Activated T-cell treated with anti-CD3 and anti-CD28 coated beads, Interleukin-2, amount 50 U/mL, for 24 hours (primary cell): ENCODE measurements around the gene GABRA4.

ENCODE experiments used
- DNase-seq: peaks from one replicate; pipeline ENCODE4 v3.0.0-alpha.2; 2020
- H3K27ac Mint-ChIP-seq: 2 replicates; pipeline ENCODE4 v1.8.0; 2020; ENCODE audit warnings: mild to moderate bottlenecking, mixed read lengths
- H3K27me3 Mint-ChIP-seq: 2 replicates; pipeline ENCODE4 v1.8.0; 2020; ENCODE audit warnings: mixed read lengths
- H3K36me3 Mint-ChIP-seq: 2 replicates; pipeline ENCODE4 v1.8.0; 2020; ENCODE audit warnings: low read depth, mixed read lengths
- H3K4me1 Mint-ChIP-seq: 2 replicates; pipeline ENCODE4 v1.8.0; 2020; ENCODE audit warnings: low read depth, mixed read lengths
- H3K4me3 Mint-ChIP-seq: 2 replicates; pipeline ENCODE4 v1.8.0; 2020; ENCODE audit warnings: mild to moderate bottlenecking, moderate library complexity, mixed read lengths
- H3K9me3 Mint-ChIP-seq: 2 replicates; pipeline ENCODE4 v1.8.0; 2020; ENCODE audit warnings: mixed read lengths

Gene GABRA4

GRCh38 chr4:46958742-46959488 is 34.5 kb downstream of the GABRA4 start:
- Mint-ChIP-seq H3K27ac (no peak overlapping the region), H3K4me3 (no peak overlapping the region), H3K36me3 (no peaks in the 10 kb centered on the region), H3K27me3 (peaks cover 12% of the 10 kb centered on the region), H3K9me3 (no peaks in the 10 kb centered on the region), H3K4me1 (no peaks in the 10 kb centered on the region)
- no peak for DNase-seq

- no peaks in the 10 kb centered on the region for H3K9me3 Mint-ChIP-seq
- H3K27me3 Mint-ChIP-seq = peaks cover 14% of the 10 kb centered on the region
- no peak overlapping the region for H3K27ac Mint-ChIP-seq
- H3K4me3 Mint-ChIP-seq = no peak overlapping the region
- no peaks in the 10 kb centered on the region for H3K36me3 Mint-ChIP-seq
- no peak for DNase-seq
- no peaks in the 10 kb centered on the region for H3K4me1 Mint-ChIP-seq
Measured at GRCh38 chr4:46956451-46956850, 36.9 kb downstream of the GABRA4 start.

DNA sequence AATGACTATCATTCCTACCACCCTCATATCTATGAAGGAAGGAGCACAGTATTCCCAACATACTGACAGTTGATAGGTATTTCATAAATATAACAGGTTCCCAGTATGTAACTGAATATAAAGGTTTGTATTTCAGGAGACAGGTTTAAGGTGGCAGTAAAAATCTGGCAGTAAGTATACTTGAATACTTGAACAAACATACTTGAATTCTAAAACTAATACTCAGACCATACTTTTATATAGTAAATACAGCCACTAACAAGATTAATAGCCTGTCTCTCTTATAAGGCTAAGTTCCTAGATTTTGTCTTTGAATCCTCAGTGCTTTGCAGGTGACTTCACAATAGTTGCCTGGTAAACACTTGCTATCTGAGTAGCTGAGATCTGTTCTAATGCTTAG is 37.8 kb downstream of the GABRA4 start:
- Mint-ChIP-seq H3K9me3 (no peaks in the 10 kb centered on the region), H3K36me3 (no peaks in the 10 kb centered on the region), H3K27me3 (peaks cover 11% of the 10 kb centered on the region), H3K4me3 (no peak overlapping the region), H3K4me1 (no peaks in the 10 kb centered on the region), H3K27ac (no peak overlapping the region)
- no peak for DNase-seq

DNA sequence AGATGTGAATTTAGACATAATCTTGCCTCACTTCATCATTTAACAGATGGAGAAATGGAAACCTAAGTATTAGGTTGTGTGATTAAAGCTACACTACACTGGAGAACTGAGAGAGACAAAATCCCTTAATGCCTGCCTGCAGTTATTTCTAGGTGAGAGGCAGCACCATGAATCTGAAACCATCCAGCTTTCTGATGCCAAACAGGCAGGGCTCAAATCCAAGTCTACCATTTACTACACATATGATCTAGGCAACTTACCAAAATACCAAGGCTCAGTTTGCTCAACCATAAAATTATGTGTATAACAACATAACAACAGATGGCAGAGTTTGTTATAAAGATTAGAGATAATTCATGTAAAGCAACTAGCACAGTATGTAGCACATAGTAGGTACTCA is 38.7 kb downstream of the GABRA4 start:
- Mint-ChIP-seq H3K27me3 (peaks cover 11% of the 10 kb centered on the region), H3K36me3 (no peaks in the 10 kb centered on the region), H3K4me1 (no peaks in the 10 kb centered on the region), H3K4me3 (no peak overlapping the region), H3K9me3 (no peaks in the 10 kb centered on the region), H3K27ac (no peak overlapping the region)
- DNase-seq = no peak

DNA sequence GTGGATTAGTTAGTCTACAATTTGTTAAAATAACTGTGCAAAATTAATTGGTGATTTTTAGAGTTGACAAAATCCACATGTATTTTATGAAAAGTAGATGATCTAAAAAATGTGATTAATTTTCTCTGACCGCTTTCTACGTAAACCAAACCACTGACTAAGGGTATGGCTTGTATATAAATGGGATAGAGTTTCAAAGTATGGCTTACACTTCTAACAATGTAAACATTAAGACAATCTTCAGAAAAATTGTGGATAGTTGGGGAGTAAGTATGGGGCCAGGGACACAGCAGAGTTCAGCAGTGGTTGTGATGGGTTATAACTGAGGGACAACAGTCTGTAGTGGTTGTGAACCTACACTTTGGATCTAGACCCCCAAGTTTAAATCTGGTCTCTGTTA is 39.8 kb downstream of the GABRA4 start:
- no peaks in the 10 kb centered on the region for H3K4me1 Mint-ChIP-seq
- peaks cover 10% of the 10 kb centered on the region for H3K27me3 Mint-ChIP-seq
- H3K4me3 Mint-ChIP-seq = no peak overlapping the region
- no peaks in the 10 kb centered on the region for H3K9me3 Mint-ChIP-seq
- H3K36me3 Mint-ChIP-seq = no peaks in the 10 kb centered on the region
- no peak for DNase-seq
- H3K27ac Mint-ChIP-seq = no peak overlapping the region

GRCh38 chr4:46952451-46952850 is 40.9 kb downstream of the GABRA4 start:
- Mint-ChIP-seq H3K27ac (no peak overlapping the region), H3K9me3 (no peaks in the 10 kb centered on the region), H3K4me3 (no peak overlapping the region), H3K27me3 (peaks cover 9% of the 10 kb centered on the region), H3K4me1 (no peaks in the 10 kb centered on the region), H3K36me3 (no peaks in the 10 kb centered on the region)
- DNase-seq = no peak

GRCh38 chr4:46950826-46951225 is 42.6 kb downstream of the GABRA4 start:
- H3K27ac Mint-ChIP-seq = no peak overlapping the region
- H3K27me3 Mint-ChIP-seq = peaks cover 11% of the 10 kb centered on the region
- no peaks in the 10 kb centered on the region for H3K36me3 Mint-ChIP-seq
- no peaks in the 10 kb centered on the region for H3K9me3 Mint-ChIP-seq
- H3K4me1 Mint-ChIP-seq = no peaks in the 10 kb centered on the region
- DNase-seq = no peak
- H3K4me3 Mint-ChIP-seq = no peak overlapping the region

DNA sequence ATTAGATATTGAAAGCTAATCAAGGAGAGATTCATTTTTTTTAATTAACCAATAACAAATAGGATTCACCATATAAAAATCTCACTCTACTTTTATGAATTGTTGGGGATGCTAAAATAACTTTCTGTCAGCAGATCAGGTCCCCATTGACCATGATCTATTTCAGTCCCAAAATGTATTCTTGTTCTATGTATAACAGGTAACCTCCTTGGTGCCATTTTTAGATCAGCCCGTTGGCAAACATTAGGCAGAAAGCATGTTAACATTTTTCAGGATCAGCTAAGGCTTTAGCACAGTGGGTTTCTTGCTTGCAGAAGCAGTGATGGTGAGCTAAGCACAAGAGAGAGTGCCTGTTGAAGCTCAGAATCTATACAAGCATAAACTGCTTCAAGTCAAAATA is 43.6 kb downstream of the GABRA4 start:
- H3K27ac Mint-ChIP-seq = no peak overlapping the region
- H3K9me3 Mint-ChIP-seq = no peaks in the 10 kb centered on the region
- H3K36me3 Mint-ChIP-seq = no peaks in the 10 kb centered on the region
- no peak overlapping the region for H3K4me3 Mint-ChIP-seq
- H3K4me1 Mint-ChIP-seq = no peaks in the 10 kb centered on the region
- H3K27me3 Mint-ChIP-seq = peaks cover 11% of the 10 kb centered on the region
- no peak for DNase-seq

DNA sequence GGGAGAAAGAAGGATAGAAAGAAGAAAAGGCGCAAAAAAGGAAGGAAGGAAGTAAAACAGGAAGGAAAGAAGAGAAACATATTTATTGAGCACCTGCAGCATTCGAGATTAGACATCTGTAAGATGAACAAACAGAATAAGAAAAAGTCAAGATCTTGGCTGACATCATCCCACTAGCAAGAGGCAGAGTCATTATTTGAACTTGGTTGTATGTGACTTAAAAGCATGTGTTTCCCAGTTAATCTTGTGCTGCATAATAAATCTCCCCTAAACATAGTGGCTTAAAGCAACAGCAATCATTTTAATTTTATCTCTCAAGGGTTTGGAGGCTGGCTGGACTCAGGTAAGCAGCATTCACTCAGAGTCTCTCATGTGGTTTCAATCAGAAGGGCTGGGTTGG is 45.8 kb downstream of the GABRA4 start:
- H3K9me3 Mint-ChIP-seq = no peaks in the 10 kb centered on the region
- peaks cover 3% of the 10 kb centered on the region for H3K27me3 Mint-ChIP-seq
- H3K36me3 Mint-ChIP-seq = no peaks in the 10 kb centered on the region
- no peaks in the 10 kb centered on the region for H3K4me1 Mint-ChIP-seq
- DNase-seq = no peak
- no peak overlapping the region for H3K27ac Mint-ChIP-seq
- no peak overlapping the region for H3K4me3 Mint-ChIP-seq

GRCh38 chr4:46946919-46947536 is 46.4 kb downstream of the GABRA4 start:
- Mint-ChIP-seq H3K4me1 (no peaks in the 10 kb centered on the region), H3K27ac (no peak overlapping the region), H3K4me3 (no peak overlapping the region), H3K27me3 (peaks cover 3% of the 10 kb centered on the region), H3K36me3 (no peaks in the 10 kb centered on the region), H3K9me3 (no peaks in the 10 kb centered on the region)
- no peak for DNase-seq

DNA sequence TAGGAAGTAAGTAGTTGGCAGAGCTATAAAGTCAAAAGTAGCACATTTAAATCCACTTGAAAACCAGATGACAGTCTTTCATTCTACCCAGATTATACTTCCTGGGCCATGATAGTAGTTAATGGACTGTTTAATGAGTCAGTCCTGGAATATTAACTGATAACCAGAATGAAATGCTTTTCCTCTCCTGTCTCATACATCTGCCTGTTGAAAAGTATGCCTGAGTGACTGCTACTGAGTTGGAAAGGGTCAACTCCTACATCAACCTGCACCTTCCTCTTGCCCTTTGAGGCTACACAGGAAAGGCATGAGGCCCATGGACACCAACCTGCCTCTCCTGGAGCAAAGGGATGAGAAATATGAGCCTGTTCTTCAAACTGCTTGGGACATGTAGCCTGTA is 48.3 kb downstream of the GABRA4 start:
- H3K27ac Mint-ChIP-seq = no peak overlapping the region
- peaks cover 3% of the 10 kb centered on the region for H3K27me3 Mint-ChIP-seq
- no peaks in the 10 kb centered on the region for H3K36me3 Mint-ChIP-seq
- no peak for DNase-seq
- H3K4me1 Mint-ChIP-seq = no peaks in the 10 kb centered on the region
- H3K9me3 Mint-ChIP-seq = no peaks in the 10 kb centered on the region
- no peak overlapping the region for H3K4me3 Mint-ChIP-seq

- Mint-ChIP-seq H3K4me1 (no peaks in the 10 kb centered on the region), H3K4me3 (no peak overlapping the region), H3K27ac (no peak overlapping the region), H3K36me3 (no peaks in the 10 kb centered on the region), H3K9me3 (no peaks in the 10 kb centered on the region), H3K27me3 (peaks cover 3% of the 10 kb centered on the region)
- no peak for DNase-seq
Measured at GRCh38 chr4:46944345-46944744, 49.0 kb downstream of the GABRA4 start.

- Mint-ChIP-seq H3K9me3 (no peaks in the 10 kb centered on the region), H3K27ac (no peak overlapping the region), H3K36me3 (no peaks in the 10 kb centered on the region), H3K27me3 (peaks cover 2% of the 10 kb centered on the region), H3K4me3 (no peak overlapping the region), H3K4me1 (no peaks in the 10 kb centered on the region)
- DNase-seq = no peak
Measured at GRCh38 chr4:46937493-46937892, 55.9 kb downstream of the GABRA4 start.

- DNase-seq = no peak
- Mint-ChIP-seq H3K9me3 (no peaks in the 10 kb centered on the region), H3K27ac (no peak overlapping the region), H3K27me3 (peaks cover 2% of the 10 kb centered on the region), H3K4me1 (no peaks in the 10 kb centered on the region), H3K36me3 (no peaks in the 10 kb centered on the region), H3K4me3 (no peak overlapping the region)
Measured at GRCh38 chr4:46934726-46935125, 58.7 kb downstream of the GABRA4 start.

GRCh38 chr4:46933686-46934085 is 59.7 kb downstream of the GABRA4 start:
- Mint-ChIP-seq H3K4me1 (no peaks in the 10 kb centered on the region), H3K27ac (no peak overlapping the region), H3K27me3 (peaks cover under 1% of the 10 kb centered on the region), H3K9me3 (no peaks in the 10 kb centered on the region), H3K36me3 (no peaks in the 10 kb centered on the region), H3K4me3 (no peak overlapping the region)
- DNase-seq = no peak
